Measurements from ENCODE around the gene FIS1.
"Not testable (repeated sequence)": the region's sequence is repeated elsewhere in the genome, so short reads cannot be mapped to it uniquely, and the experiment has no call there.

FIS1 gene

GRCh38 chr7:101287032-101287431 lies 42.2 kb upstream of the FIS1 start:
- no peak overlapping the region for H3K4me3 ChIP-seq (ENCODE audit: control insufficient read depth, low read depth, low read length)
- no peak for TF ChIP-seq CTCF (IDR thresholded peaks at IDR 0.05; ENCODE audit: control insufficient read depth, insufficient read depth, low read depth, low read length, missing control alignments)
- no peak for DNase-seq (ENCODE audit: low read depth)

- not testable (repeated sequence) for DNase-seq (ENCODE audit: low read depth); H3K4me3 ChIP-seq (ENCODE audit: control insufficient read depth, low read depth, low read length)
These were observed 41.0 kb upstream of the FIS1 start for GRCh38 chr7:101285880-101286279.

- no peak overlapping the region for H3K4me3 ChIP-seq (ENCODE audit: control insufficient read depth, low read depth, low read length)
- no peak for DNase-seq (ENCODE audit: low read depth)
- no peak for TF ChIP-seq CTCF (IDR thresholded peaks at IDR 0.05; ENCODE audit: control insufficient read depth, insufficient read depth, low read depth, low read length, missing control alignments)
These were observed 40.3 kb upstream of the FIS1 start for GRCh38 chr7:101285171-101285570.

GRCh38 chr7:101280912-101281311 lies 36.0 kb upstream of the FIS1 start:
- DNase-seq (ENCODE audit: low read depth); H3K4me3 ChIP-seq (ENCODE audit: control insufficient read depth, low read depth, low read length): not testable (repeated sequence)

- H3K4me3 ChIP-seq (ENCODE audit: control insufficient read depth, low read depth, low read length), result no peak overlapping the region
- TF ChIP-seq CTCF (IDR thresholded peaks at IDR 0.05; ENCODE audit: control insufficient read depth, insufficient read depth, low read depth, low read length, missing control alignments), result no peak
- no peak for DNase-seq (ENCODE audit: low read depth)
These were observed 33.8 kb upstream of the FIS1 start for GRCh38 chr7:101278461-101279292.

GRCh38 chr7:101277155-101277554 lies 32.3 kb upstream of the FIS1 start:
- DNase-seq (ENCODE audit: low read depth), result no peak
- H3K4me3 ChIP-seq (ENCODE audit: control insufficient read depth, low read depth, low read length), result no peak overlapping the region
- no peak for TF ChIP-seq CTCF (IDR thresholded peaks at IDR 0.05; ENCODE audit: control insufficient read depth, insufficient read depth, low read depth, low read length, missing control alignments)

- no peak for TF ChIP-seq CTCF (IDR thresholded peaks at IDR 0.05; ENCODE audit: control insufficient read depth, insufficient read depth, low read depth, low read length, missing control alignments)
- no peak for DNase-seq (ENCODE audit: low read depth)
- H3K4me3 ChIP-seq (ENCODE audit: control insufficient read depth, low read depth, low read length), result no peak overlapping the region
These were observed 28.3 kb upstream of the FIS1 start for GRCh38 chr7:101273206-101273605.

- H3K4me3 ChIP-seq (ENCODE audit: control insufficient read depth, low read depth, low read length), result no peak overlapping the region
- no peak for TF ChIP-seq CTCF (IDR thresholded peaks at IDR 0.05; ENCODE audit: control insufficient read depth, insufficient read depth, low read depth, low read length, missing control alignments)
- DNase-seq (ENCODE audit: low read depth), result no peak
These were observed 26.1 kb upstream of the FIS1 start for GRCh38 chr7:101271021-101271420.

Measured in AG09309 (cell line).